GM19467 (cell line): Measurements from ENCODE around the gene CD59.
"Not testable (repeated sequence)": the region's sequence is repeated elsewhere in the genome, so short reads cannot be mapped to it uniquely, and the experiment has no call there.

Experiments
- ATAC-seq: cut with Tn5 transposase; IDR thresholded peaks from one replicate; pipeline ENCODE4 v1.9.1; 2021; ENCODE audit warnings: mild to moderate bottlenecking, moderate library complexity; ENCODE audit not compliant: unreplicated experiment

The CD59 gene

GRCh38 chr11:33743291-33743690, 7.1 kb upstream of the CD59 start:
- ATAC-seq, result no peak

- no peak for ATAC-seq
Observed at GRCh38 chr11:33742249-33742851, 6.1 kb upstream of the CD59 start.

- ATAC-seq, result no peak
Observed at GRCh38 chr11:33741806-33742205, 5.6 kb upstream of the CD59 start.

GRCh38 chr11:33737362-33737821, 1.2 kb upstream of the CD59 start:
- no peak for ATAC-seq

GRCh38 chr11:33735271-33736147, 714 bp downstream of the CD59 start:
- peak; percentile 36 for ATAC-seq

GRCh38 chr11:33734441-33735270, 1.6 kb downstream of the CD59 start:
- no peak for ATAC-seq

GRCh38 chr11:33733980-33734379, 2.2 kb downstream of the CD59 start:
- ATAC-seq, result no peak

GRCh38 chr11:33731723-33732531, 4.3 kb downstream of the CD59 start:
- ATAC-seq, result no peak

GRCh38 chr11:33730716-33731115, 5.5 kb downstream of the CD59 start:
- no peak for ATAC-seq

- not testable (repeated sequence) for ATAC-seq
Observed at GRCh38 chr11:33729072-33729664, 7.1 kb downstream of the CD59 start.

- ATAC-seq, result not testable (repeated sequence)
Observed at GRCh38 chr11:33727539-33727938, 8.7 kb downstream of the CD59 start.

GRCh38 chr11:33725496-33725895, 10.7 kb downstream of the CD59 start:
- ATAC-seq, result no peak

GRCh38 chr11:33724644-33725035, 11.6 kb downstream of the CD59 start:
- no peak for ATAC-seq

- no peak for ATAC-seq
Observed at GRCh38 chr11:33723238-33723881, 12.9 kb downstream of the CD59 start.

- no peak for ATAC-seq
Observed at GRCh38 chr11:33722590-33723234, 13.5 kb downstream of the CD59 start.

- no peak for ATAC-seq
Observed at GRCh38 chr11:33721984-33722383, 14.2 kb downstream of the CD59 start.

- ATAC-seq, result no peak
Observed at GRCh38 chr11:33721426-33721825, 14.8 kb downstream of the CD59 start.

- no peak for ATAC-seq
Observed at GRCh38 chr11:33719587-33719986, 16.6 kb downstream of the CD59 start.

- ATAC-seq, result no peak
Observed at GRCh38 chr11:33718440-33718839, 17.8 kb downstream of the CD59 start.
